NB4 (cell line): ENCODE measurements around the gene NOS2.

ENCODE experiments used
- CTCF ChIP-seq: IDR thresholded peaks from one replicate; pipeline ENCODE4 v1.5.1; 2012; ENCODE audit warnings: low read depth, low read length
- MAX ChIP-seq: IDR thresholded peaks from 2 replicates; pipeline ENCODE4 v1.6.1; 2011; ENCODE audit warnings: low read depth, low read length
- MYC ChIP-seq: IDR thresholded peaks from 2 replicates; pipeline ENCODE4 v1.6.1; 2011; ENCODE audit warnings: low read depth, low read length
- POLR2A ChIP-seq: IDR thresholded peaks from 2 replicates; pipeline ENCODE4 v1.6.1; 2011; ENCODE audit warnings: mild to moderate bottlenecking; ENCODE audit not compliant: insufficient read length; ENCODE audit errors: extremely low read depth

GRCh38 chr17:27748360-27748825 is 51.9 kb downstream of the NOS2 start:
- TF ChIP-seq MAX = no peak
- TF ChIP-seq CTCF = no peak
- no peak for TF ChIP-seq POLR2A
- no peak for TF ChIP-seq MYC
